MG63 (cell line): ENCODE measurements around the gene ZFP1. TPM values are rescaled to one million over a fixed set of nuclear protein-coding genes. Genes with fewer than 3 reads are reported as not detected.

Experiments
- total RNA-seq: library from RNA; depleted of rRNA; stranded (reverse); fragments of >200 nt; shearing (Covaris generic); gene quantifications from 2 replicates; pipeline ENCODE4 v1.2.3, GENCODE V29; 2014; ENCODE audit warnings: low replicate concordance; rRNA removed

The ZFP1 gene
- total RNA-seq, 1 experiment from 2014 or later: 4.0 TPM

Other genes with a start within 250 kb of the ZFP1 start
- gene WDR59, start 163.4 kb upstream of the ZFP1 start, total RNA-seq: 5.4 and 12.9 TPM in 2 replicates
- 8.2 and 16.2 TPM in 2 replicates for gene ZNRF1, start 149.5 kb upstream of the ZFP1 start, total RNA-seq
- gene LDHD, start 31.7 kb upstream of the ZFP1 start, total RNA-seq: not detected in 2 replicates
- gene CTRB2, start 58.6 kb downstream of the ZFP1 start, total RNA-seq: not detected in 2 replicates
- gene CTRB1, start 70.5 kb downstream of the ZFP1 start, total RNA-seq: not detected in 2 replicates
- gene BCAR1, start 103.1 kb downstream of the ZFP1 start, total RNA-seq: 52.7 and 54.6 TPM in 2 replicates